ENCODE measurements around the gene CORO1C. TPM values are rescaled to one million over a fixed set of nuclear protein-coding genes. Genes with fewer than 3 reads are reported as not detected.
A peak's percentile ranks its signal among the peaks of the same experiment; 100 is the strongest.

The CORO1C gene
- total RNA-seq, 1 donor from 2014 or later = 171 TPM

GRCh38 chr12:108640802-108641445 is 90.4 kb downstream of the CORO1C start:
- Mint-ChIP-seq H3K9me3 (no peaks in the 10 kb centered on the region), H3K27me3 (ENCODE audit: low read depth) (peaks cover 1% of the 10 kb centered on the region), H3K27ac (ENCODE audit: unreplicated experiment) (no peak overlapping the region), H3K4me1 (peaks cover 57% of the 10 kb centered on the region), H3K36me3 (ENCODE audit: low read depth) (peaks cover 5% of the 10 kb centered on the region), H3K4me3 (no peak overlapping the region)
- DNase-seq (ENCODE audit: low read depth, low spot score) = no peak
- TF ChIP-seq CTCF (conservative IDR thresholded peaks at IDR 0.05) = no peak

GRCh38 chr12:108638997-108639822 is 92.1 kb downstream of the CORO1C start:
- Mint-ChIP-seq H3K4me1 (peaks cover 64% of the 10 kb centered on the region), H3K4me3 (peak overlapping the region; percentile 58), H3K9me3 (no peaks in the 10 kb centered on the region), H3K27me3 (ENCODE audit: low read depth) (peaks cover 3% of the 10 kb centered on the region), H3K36me3 (ENCODE audit: low read depth) (no peaks in the 10 kb centered on the region), H3K27ac (ENCODE audit: unreplicated experiment) (peak overlapping the region; percentile 95)
- no peak for TF ChIP-seq CTCF (conservative IDR thresholded peaks at IDR 0.05)
- DNase-seq (ENCODE audit: low read depth, low spot score) = no peak

DNA sequence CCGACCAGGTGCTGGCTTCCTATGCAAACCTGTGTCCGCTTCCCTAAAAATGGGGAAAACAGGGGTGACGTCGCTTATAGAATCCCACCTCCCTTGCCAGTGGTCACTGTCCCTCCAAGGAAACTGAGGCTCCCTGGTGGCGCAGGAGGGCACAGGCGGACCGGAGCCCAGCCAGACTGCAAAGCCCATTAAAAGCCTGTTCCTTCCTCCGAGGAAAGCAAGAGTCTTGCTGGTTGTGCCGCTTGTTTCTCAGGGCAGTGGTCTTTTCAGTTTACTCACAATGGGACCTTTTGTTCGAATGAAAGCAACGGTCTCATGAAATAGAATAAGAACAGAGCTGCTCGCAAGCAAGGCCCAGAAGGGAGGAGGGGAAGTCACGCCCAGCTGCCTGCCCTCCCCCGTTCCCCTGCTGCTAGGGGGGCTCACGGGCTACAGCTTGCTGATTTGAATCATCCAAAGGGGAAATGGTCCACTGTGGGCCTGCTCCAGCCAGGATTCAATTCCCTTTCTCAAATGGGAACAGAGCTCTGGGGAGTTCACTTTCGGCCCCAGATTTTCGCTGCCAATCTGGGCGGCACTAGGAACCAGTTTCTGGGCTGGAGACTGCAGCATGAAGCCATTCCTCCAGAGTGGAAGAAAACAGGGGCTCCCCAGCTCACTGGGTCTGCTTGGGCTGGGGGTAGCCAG is 93.0 kb downstream of the CORO1C start:
- no peak for TF ChIP-seq CTCF (conservative IDR thresholded peaks at IDR 0.05)
- Mint-ChIP-seq H3K27ac (ENCODE audit: unreplicated experiment) (peak overlapping the region; percentile 95), H3K27me3 (ENCODE audit: low read depth) (peaks cover 3% of the 10 kb centered on the region), H3K9me3 (no peaks in the 10 kb centered on the region), H3K36me3 (ENCODE audit: low read depth) (no peaks in the 10 kb centered on the region), H3K4me1 (peaks cover 62% of the 10 kb centered on the region), H3K4me3 (peak overlapping the region; percentile 85)
- peak; percentile 60 for DNase-seq (ENCODE audit: low read depth, low spot score)

- TF ChIP-seq CTCF (conservative IDR thresholded peaks at IDR 0.05) = no peak
- Mint-ChIP-seq H3K27ac (ENCODE audit: unreplicated experiment) (peak overlapping the region; percentile 81), H3K36me3 (ENCODE audit: low read depth) (no peaks in the 10 kb centered on the region), H3K4me3 (peak overlapping the region; percentile 34), H3K27me3 (ENCODE audit: low read depth) (peaks cover 3% of the 10 kb centered on the region), H3K4me1 (peaks cover 62% of the 10 kb centered on the region), H3K9me3 (no peaks in the 10 kb centered on the region)
- no peak for DNase-seq (ENCODE audit: low read depth, low spot score)
Measured at GRCh38 chr12:108637222-108637971, 93.9 kb downstream of the CORO1C start.

Measured in neural crest cell (in vitro differentiated cells).